ENCODE results near the gene CAMK2D.

CAMK2D gene

GRCh38 chr4:113476800-113477199 is 284.7 kb downstream of the CAMK2D start:
- TF ChIP-seq, protein P1, sequence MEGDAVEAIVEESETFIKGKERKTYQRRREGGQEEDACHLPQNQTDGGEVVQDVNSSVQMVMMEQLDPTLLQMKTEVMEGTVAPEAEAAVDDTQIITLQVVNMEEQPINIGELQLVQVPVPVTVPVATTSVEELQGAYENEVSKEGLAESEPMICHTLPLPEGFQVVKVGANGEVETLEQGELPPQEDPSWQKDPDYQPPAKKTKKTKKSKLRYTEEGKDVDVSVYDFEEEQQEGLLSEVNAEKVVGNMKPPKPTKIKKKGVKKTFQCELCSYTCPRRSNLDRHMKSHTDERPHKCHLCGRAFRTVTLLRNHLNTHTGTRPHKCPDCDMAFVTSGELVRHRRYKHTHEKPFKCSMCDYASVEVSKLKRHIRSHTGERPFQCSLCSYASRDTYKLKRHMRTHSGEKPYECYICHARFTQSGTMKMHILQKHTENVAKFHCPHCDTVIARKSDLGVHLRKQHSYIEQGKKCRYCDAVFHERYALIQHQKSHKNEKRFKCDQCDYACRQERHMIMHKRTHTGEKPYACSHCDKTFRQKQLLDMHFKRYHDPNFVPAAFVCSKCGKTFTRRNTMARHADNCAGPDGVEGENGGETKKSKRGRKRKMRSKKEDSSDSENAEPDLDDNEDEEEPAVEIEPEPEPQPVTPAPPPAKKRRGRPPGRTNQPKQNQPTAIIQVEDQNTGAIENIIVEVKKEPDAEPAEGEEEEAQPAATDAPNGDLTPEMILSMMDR (conservative IDR thresholded peaks at IDR 0.05): no peak
- no peak for TF ChIP-seq ZFX (IDR thresholded peaks at IDR 0.05)
- H3K27ac ChIP-seq: no peak overlapping the region

GRCh38 chr4:113474017-113474416 is 287.5 kb downstream of the CAMK2D start:
- no peak overlapping the region for H3K27ac ChIP-seq
- TF ChIP-seq, protein P1 (conservative IDR thresholded peaks at IDR 0.05): no peak
- no peak for TF ChIP-seq ZFX (IDR thresholded peaks at IDR 0.05)

- H3K27ac ChIP-seq: no peak overlapping the region
- no peak for TF ChIP-seq ZFX (IDR thresholded peaks at IDR 0.05)
- TF ChIP-seq, protein P1 (conservative IDR thresholded peaks at IDR 0.05): no peak
Observed at GRCh38 chr4:113472864-113473263, 288.7 kb downstream of the CAMK2D start.

- TF ChIP-seq, protein P1 (conservative IDR thresholded peaks at IDR 0.05): no peak
- TF ChIP-seq ZFX (IDR thresholded peaks at IDR 0.05): no peak
- no peak overlapping the region for H3K27ac ChIP-seq
Observed at GRCh38 chr4:113471146-113471860, 290.2 kb downstream of the CAMK2D start.

- TF ChIP-seq, protein P1 (conservative IDR thresholded peaks at IDR 0.05): no peak
- no peak for TF ChIP-seq ZFX (IDR thresholded peaks at IDR 0.05)
- H3K27ac ChIP-seq: no peak overlapping the region
Observed at GRCh38 chr4:113469926-113470325, 291.6 kb downstream of the CAMK2D start.

DNA sequence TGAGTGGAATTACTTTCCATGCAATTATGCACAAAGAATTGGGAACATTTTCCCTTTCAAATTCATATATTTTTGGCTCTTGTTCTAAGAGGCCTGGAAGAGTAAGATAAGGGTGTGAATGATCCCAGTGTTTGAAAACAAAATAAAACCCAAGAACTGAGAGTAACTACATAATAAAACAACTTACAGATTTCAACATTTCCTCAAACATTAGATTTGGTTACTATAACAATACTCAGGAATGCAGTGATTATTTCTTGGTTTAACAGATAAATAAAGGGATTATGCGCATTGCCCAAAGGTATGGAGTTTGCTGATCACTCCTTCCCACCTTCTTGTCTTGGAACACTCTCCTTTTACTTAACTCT is 292.5 kb downstream of the CAMK2D start:
- no peak overlapping the region for H3K27ac ChIP-seq
- no peak for TF ChIP-seq ZFX (IDR thresholded peaks at IDR 0.05)
- TF ChIP-seq, protein P1 (conservative IDR thresholded peaks at IDR 0.05): no peak

GRCh38 chr4:113468165-113469022 is 293.1 kb downstream of the CAMK2D start:
- TF ChIP-seq ZFX (IDR thresholded peaks at IDR 0.05): no peak
- TF ChIP-seq, protein P1 (conservative IDR thresholded peaks at IDR 0.05): no peak
- no peak overlapping the region for H3K27ac ChIP-seq

Measured in C4-2B (cell line).